HT-29 (cell line): ENCODE data around the gene TNS1. TPM values are rescaled to one million over a fixed set of nuclear protein-coding genes. Genes with fewer than 3 reads are reported as not detected.
"Not testable (repeated sequence)": the region's sequence is repeated elsewhere in the genome, so short reads cannot be mapped to it uniquely, and the experiment has no call there.

ENCODE experiments used
- DNase-seq: peaks from one replicate; pipeline ENCODE4 v3.0.0-alpha.2; 2015; ENCODE audit warnings: low spot score
- total RNA-seq: library from RNA; depleted of rRNA; stranded (reverse); fragments of >200 nt; shearing (Covaris generic); gene quantifications from 2 replicates; pipeline ENCODE4 v1.2.3, GENCODE V29; 2014

Gene TNS1
- total RNA-seq, 1 experiment from 2014 or later = 13.8 TPM

GRCh38 chr2:218029366-218030360 is 26.9 kb upstream of the TNS1 start:
- DNase-seq = no peak

- no peak for DNase-seq
Observed at GRCh38 chr2:218028562-218029348, 26.0 kb upstream of the TNS1 start.

- DNase-seq = no peak
Observed at GRCh38 chr2:218028189-218028495, 25.3 kb upstream of the TNS1 start.

GRCh38 chr2:218027426-218028188 is 24.8 kb upstream of the TNS1 start:
- DNase-seq = no peak

GRCh38 chr2:218026676-218027425 is 24.1 kb upstream of the TNS1 start:
- DNase-seq = no peak

- DNase-seq = no peak
Observed at GRCh38 chr2:218026244-218026643, 23.4 kb upstream of the TNS1 start.

- no peak for DNase-seq
Observed at GRCh38 chr2:218024871-218025270, 22.1 kb upstream of the TNS1 start.

GRCh38 chr2:218024336-218024735 is 21.5 kb upstream of the TNS1 start:
- no peak for DNase-seq

- no peak for DNase-seq
Observed at GRCh38 chr2:218023636-218024035, 20.8 kb upstream of the TNS1 start.

GRCh38 chr2:218022851-218023530 is 20.2 kb upstream of the TNS1 start:
- no peak for DNase-seq

- no peak for DNase-seq
Observed at GRCh38 chr2:218022131-218022850, 19.5 kb upstream of the TNS1 start.

- no peak for DNase-seq
Observed at GRCh38 chr2:218021536-218022071, 18.8 kb upstream of the TNS1 start.

- no peak for DNase-seq
Observed at GRCh38 chr2:218020966-218021535, 18.3 kb upstream of the TNS1 start.

GRCh38 chr2:218020281-218020680 is 17.5 kb upstream of the TNS1 start:
- DNase-seq = no peak

GRCh38 chr2:218019411-218020060 is 16.7 kb upstream of the TNS1 start:
- DNase-seq = no peak

GRCh38 chr2:218018842-218019125 is 16.0 kb upstream of the TNS1 start:
- not testable (repeated sequence) for DNase-seq

GRCh38 chr2:218017211-218018053 is 14.6 kb upstream of the TNS1 start:
- no peak for DNase-seq

GRCh38 chr2:218016810-218017209 is 14.0 kb upstream of the TNS1 start:
- DNase-seq = no peak
